ENCODE results near the gene PSKH1.

Gene PSKH1

GRCh38 chr16:67942510-67943255 lies 49.6 kb downstream of the PSKH1 start:
- no peak for DNase-seq

- DNase-seq = no peak
Measured at GRCh38 chr16:67943256-67943618, 50.2 kb downstream of the PSKH1 start.

DNA sequence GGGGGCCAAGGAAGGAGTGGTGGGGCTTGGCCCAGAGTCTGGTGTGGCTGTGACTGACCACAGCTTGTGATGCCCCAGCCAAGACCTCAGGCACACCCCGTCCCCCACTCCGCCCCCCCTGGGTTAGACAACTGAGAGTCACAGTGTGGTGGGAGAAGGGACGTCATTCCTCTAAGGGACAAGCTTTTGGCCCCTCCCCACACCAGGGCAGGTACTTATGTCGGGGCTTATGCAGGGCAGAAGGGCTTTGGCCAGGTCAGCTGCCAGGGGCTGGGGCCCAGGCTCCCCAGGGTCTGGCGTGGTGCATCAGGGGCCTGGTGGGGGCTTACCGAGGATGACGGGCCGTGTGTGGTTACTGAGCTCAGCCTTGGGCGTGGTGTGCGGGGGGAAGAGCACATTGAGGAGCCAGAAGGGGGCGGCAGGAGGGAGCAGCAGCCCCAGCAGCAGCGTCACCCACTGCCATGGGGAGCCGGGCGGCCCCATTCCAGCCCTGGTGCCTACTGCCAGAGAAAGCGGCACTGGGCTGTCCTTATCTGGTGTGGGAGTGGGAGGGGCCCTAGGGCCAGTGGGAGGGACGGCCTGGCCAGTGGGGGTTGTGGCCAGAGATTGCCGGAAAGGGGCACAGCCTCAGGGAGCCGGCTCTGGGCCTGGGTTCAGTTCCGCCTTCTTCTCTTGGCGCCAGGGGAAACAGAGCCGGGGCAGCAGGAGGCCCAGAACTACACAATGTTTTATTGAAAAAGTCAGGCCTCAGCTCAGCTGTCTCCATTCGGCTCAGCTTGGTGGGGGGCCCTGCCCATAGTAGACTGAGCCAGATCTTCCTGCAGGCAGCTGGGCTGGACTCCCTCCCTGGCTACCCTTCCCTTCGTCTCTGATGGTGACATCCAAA lies 50.8 kb downstream of the PSKH1 start, which contains the start of gene LCAT:
TSS of gene LCAT (minus strand) at position 502 of the 886 bp plus-strand sequence. CDS start at position 483, 19 bp downstream.
- DNase-seq = no peak

- no peak for DNase-seq
Measured at GRCh38 chr16:67944690-67945391, 51.8 kb downstream of the PSKH1 start.

- DNase-seq = no peak
Measured at GRCh38 chr16:67945392-67945933, 52.4 kb downstream of the PSKH1 start.

- DNase-seq = no peak
Measured at GRCh38 chr16:67946128-67946569, 53.1 kb downstream of the PSKH1 start.

GRCh38 chr16:67946966-67947558 lies 54.0 kb downstream of the PSKH1 start:
- DNase-seq = no peak

DNA sequence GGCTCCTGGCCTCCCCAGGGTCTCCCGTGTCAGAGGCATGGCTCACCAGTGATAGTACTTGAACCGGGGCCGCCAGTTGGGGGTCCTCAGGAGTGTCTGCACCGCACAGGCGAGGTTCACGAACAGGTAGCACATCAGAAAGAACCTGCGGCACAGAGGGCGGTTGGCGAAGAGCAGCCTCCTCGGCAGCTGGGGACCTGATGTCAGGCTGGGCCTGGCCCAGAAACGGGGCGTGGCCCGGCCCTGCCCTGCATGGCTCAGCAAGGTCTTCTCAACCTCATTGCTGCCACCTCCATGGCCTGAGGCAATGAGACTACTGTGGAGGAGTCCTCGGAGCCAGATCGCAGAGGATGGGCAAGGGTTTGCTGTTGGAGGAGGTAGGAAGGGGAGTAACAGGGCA lies 55.0 kb downstream of the PSKH1 start:
- no peak for DNase-seq

GRCh38 chr16:67949645-67950044 lies 56.6 kb downstream of the PSKH1 start:
- no peak for DNase-seq

- no peak for DNase-seq
Measured at GRCh38 chr16:67950335-67950843, 57.3 kb downstream of the PSKH1 start.

- no peak for DNase-seq
Measured at GRCh38 chr16:67951485-67951884, 58.4 kb downstream of the PSKH1 start.

- DNase-seq = no peak
Measured at GRCh38 chr16:67953641-67954375, 60.8 kb downstream of the PSKH1 start.

DNA sequence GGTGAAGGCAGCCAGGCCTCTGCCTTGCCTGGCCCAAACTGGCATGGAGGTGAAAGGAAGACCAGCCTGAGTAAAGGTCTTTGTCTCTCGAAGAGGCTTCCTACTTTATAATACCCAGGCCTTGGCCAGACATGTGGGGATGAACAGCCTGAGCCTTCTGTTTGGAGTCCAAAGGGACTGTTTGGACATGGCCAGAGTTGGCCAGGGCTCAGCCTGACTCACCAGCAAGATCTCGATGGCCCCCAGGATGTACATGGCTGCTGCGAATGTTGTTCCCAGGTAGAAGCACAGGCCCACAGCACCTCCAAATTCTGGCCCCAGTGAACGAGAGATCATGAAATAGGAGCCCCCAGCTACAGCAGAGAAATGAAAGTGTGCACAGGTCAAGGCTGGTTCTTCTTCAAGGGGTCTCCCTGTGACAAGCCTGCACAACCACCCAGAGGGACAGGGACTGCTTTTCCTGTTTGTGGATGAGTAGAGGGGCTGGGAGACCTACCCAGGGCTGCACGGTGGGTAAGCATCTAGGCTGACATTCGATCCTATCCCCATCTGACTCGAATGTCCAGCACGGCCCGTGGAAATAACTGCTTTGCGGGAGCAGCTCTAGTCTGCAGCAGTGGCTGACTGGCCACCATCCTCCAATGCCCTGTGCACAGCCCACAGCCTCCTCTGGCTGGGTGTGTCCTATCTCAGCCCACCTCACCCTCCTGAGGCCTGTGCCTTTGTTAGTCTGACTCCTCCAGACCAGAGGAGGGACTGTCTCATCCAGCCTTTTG lies 61.6 kb downstream of the PSKH1 start:
- no peak for DNase-seq

GRCh38 chr16:67957622-67958021 lies 64.6 kb downstream of the PSKH1 start:
- no peak for DNase-seq

DNA sequence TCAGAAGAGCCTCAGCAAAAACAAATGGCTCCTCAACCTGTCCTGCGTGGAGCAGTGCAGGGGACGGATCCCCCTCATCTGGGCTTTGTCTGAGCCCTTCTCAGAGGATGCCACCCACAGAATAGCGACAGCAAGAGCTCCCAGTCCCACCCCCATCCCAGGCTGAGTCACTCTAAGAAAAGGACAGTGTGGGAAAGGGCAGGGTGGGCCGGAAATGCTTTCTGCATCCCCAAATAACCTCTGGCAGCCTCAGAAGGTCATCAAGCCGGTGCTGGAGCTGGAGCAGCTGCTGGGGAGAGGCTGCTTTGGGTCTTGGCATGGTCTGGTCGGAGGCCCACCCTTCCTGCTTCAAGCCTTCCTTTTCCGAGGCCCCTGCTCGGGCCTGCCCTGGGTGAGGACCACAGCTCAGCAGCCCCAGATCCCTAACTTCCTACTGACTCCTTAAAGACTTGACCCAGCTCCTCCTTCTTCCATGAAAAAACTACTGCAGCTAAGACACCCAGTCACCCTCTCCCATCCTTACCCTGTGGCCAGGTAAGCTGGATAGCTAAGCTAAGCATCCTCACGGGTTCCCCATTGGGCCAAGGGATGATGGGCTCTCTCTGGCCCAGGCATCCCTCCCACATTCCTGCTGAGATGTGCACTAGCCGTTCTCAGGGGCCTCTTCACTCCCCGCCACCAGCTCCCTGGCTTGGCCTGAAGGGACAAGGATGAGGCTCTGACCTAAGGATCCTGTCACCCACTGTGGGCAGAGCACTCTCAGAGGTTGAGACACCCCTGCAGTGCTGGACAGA lies 66.7 kb downstream of the PSKH1 start:
- DNase-seq = no peak

GRCh38 chr16:67961551-67961957 lies 68.5 kb downstream of the PSKH1 start:
- DNase-seq = peak; percentile 70

DNA sequence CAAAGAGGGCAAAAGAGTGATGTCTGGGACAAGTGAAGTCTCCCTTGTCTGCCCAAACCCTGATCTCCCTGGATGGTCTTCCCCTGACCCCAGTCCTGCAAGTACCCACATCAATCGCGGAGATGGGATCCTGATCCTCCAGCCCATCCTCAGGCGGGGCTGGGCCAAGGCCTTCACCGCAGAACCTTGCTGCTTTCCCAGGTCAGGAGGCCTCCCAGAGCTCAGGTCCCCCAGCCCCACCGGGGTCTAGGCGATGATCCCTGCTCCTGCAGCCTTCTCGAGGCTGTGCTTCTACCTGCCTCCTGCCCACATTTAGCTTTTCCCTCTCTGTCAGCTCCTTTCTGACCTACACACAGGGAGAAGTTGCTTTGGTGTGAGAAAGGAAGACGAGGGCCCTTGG lies 69.1 kb downstream of the PSKH1 start:
- no peak for DNase-seq

- no peak for DNase-seq
Measured at GRCh38 chr16:67963292-67963661, 70.2 kb downstream of the PSKH1 start.

DNA sequence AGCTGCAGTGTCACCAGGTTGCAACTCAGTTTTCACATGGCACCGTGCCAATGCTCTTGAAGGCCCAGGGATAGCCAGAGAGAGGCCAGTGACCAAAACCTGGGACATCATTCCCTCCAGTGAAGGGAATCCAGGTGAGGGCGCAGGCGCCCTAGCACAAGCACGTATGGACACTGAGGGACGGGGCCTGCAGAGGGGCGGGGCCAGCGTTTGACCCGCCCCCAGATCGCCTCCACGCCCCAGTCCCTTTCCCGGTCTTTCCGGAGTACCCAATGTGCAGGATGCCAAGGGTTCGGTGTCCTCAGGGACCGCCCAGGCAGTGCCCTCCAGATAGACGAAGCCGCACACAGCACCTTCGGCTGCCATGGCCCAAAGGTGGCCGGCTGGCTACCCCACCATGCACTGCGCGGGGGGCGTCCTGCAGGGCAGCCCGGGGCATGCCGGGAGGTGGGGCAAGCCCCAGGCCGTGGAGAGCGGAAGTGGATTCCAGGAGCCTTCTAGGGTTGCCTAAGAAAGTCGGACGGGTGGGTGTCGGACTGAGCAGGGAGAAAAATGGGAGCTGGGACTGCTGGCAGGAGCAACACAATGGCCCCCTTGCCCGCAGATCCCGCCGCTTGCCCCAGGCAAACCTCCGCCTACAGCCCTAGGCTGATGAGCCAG lies 70.7 kb downstream of the PSKH1 start:
- no peak for DNase-seq

All from NCI-H1436 (cell line).